ENCODE results near the gene WDR77. TPM values are rescaled to one million over a fixed set of nuclear protein-coding genes. Genes with fewer than 3 reads are reported as not detected.

Gene WDR77
- polyA plus RNA-seq, 3 donors: 26.4 to 62.2 (median 28.1) TPM

- DNase-seq: no peak
- no peak overlapping the region for H3K4me3 Mint-ChIP-seq
- no peaks in the 10 kb centered on the region for H3K4me1 ChIP-seq (ENCODE audit: control insufficient read depth in 1 of 2, insufficient read depth in 2 of 2, low read length in 2 of 2)
- peaks cover 65 to 68% of the 10 kb centered on the region in 2 donors for H3K36me3 Mint-ChIP-seq
- H3K9me3 ChIP-seq (replicated peaks in 1 of 2; ENCODE audit: control insufficient read depth in 1 of 2, insufficient read depth in 1 of 2, low read length in 2 of 2): no peaks in the 10 kb centered on the region
- no peak for TF ChIP-seq CTCF (IDR thresholded peaks at IDR 0.05)
- H4K20me1 ChIP-seq (ENCODE audit: insufficient read depth, low read length): peaks cover 7% of the 10 kb centered on the region
- peaks cover 2% of the 10 kb centered on the region for H3K4me1 Mint-ChIP-seq
- peaks cover 48 to 64% of the 10 kb centered on the region in 2 donors for H3K36me3 ChIP-seq (replicated peaks in 1 of 2; ENCODE audit: control insufficient read depth in 1 of 2, insufficient read depth in 2 of 2, low read length in 2 of 2)
- no peaks in the 10 kb centered on the region for H3K9me3 Mint-ChIP-seq
- H3K4me3 ChIP-seq (replicated peaks in 1 of 3; ENCODE audit: low read depth in 2 of 3, low read length in 3 of 3): no peak overlapping the region
- no peak overlapping the region for H3K4me2 ChIP-seq (replicated peaks; ENCODE audit: extremely low read depth, low read length, poor library complexity, severe bottlenecking)
- WGBS (ENCODE audit: insufficient coverage): no CpG with 5 or more reads among the region's 4 CpGs
- peak overlapping the region in 1 of 2 donors; percentile 23 for H3K27ac ChIP-seq (ENCODE audit: low read depth in 1 of 2, low read length in 2 of 2)
- H3K27ac Mint-ChIP-seq: peak overlapping the region in 1 of 7 donors; percentile 30
- H2AFZ ChIP-seq (ENCODE audit: insufficient read depth, low read depth, low read length, poor library complexity, severe bottlenecking): no peak overlapping the region
- intact Hi-C loops (cut with micrococcal nuclease): no loop called here
- H3K27me3 ChIP-seq (ENCODE audit: control insufficient read depth in 2 of 2, insufficient read depth in 2 of 2, low read length in 2 of 2): no peaks in the 10 kb centered on the region
- no peaks in the 10 kb centered on the region for H3K79me2 ChIP-seq (ENCODE audit: insufficient read depth, low read length)
- no peak overlapping the region for H3K9ac ChIP-seq (ENCODE audit: insufficient read depth, low read length, poor library complexity, severe bottlenecking)
- peaks cover 0 to 1% (median 0%) of the 10 kb centered on the region in 3 donors for H3K27me3 Mint-ChIP-seq (ENCODE audit: low read depth in 3 of 3)
Measured at GRCh38 chr1:111462370-111463028, 13.4 kb upstream of the WDR77 start.

GRCh38 chr1:111461765-111462164, 12.7 kb upstream of the WDR77 start:
- no peak for DNase-seq
- Mint-ChIP-seq H3K27ac (peak overlapping the region in 1 of 7 donors; percentile 50), H3K36me3 (peaks cover 67 to 70% of the 10 kb centered on the region in 2 donors), H3K4me3 (no peak overlapping the region), H3K4me1 (peaks cover 2% of the 10 kb centered on the region), H3K9me3 (no peaks in the 10 kb centered on the region), H3K27me3 (ENCODE audit: low read depth in 3 of 3) (peaks cover 0 to 1% (median 0%) of the 10 kb centered on the region in 3 donors)
- Histone ChIP-seq H3K27ac (ENCODE audit: low read depth in 1 of 2, low read length in 2 of 2) (no peak overlapping the region), H3K4me3 (replicated peaks in 1 of 3; ENCODE audit: low read depth in 2 of 3, low read length in 3 of 3) (no peak overlapping the region), H2AFZ (ENCODE audit: insufficient read depth, low read depth, low read length, poor library complexity, severe bottlenecking) (no peak overlapping the region), H3K9ac (ENCODE audit: insufficient read depth, low read length, poor library complexity, severe bottlenecking) (no peak overlapping the region), H3K79me2 (ENCODE audit: insufficient read depth, low read length) (no peaks in the 10 kb centered on the region), H3K4me1 (ENCODE audit: control insufficient read depth in 1 of 2, insufficient read depth in 2 of 2, low read length in 2 of 2) (no peaks in the 10 kb centered on the region), H3K4me2 (replicated peaks; ENCODE audit: extremely low read depth, low read length, poor library complexity, severe bottlenecking) (no peak overlapping the region), H4K20me1 (ENCODE audit: insufficient read depth, low read length) (peaks cover 7% of the 10 kb centered on the region), H3K36me3 (replicated peaks in 1 of 2; ENCODE audit: control insufficient read depth in 1 of 2, insufficient read depth in 2 of 2, low read length in 2 of 2) (peaks cover 55 to 66% of the 10 kb centered on the region in 2 donors), H3K9me3 (replicated peaks in 1 of 2; ENCODE audit: control insufficient read depth in 1 of 2, insufficient read depth in 1 of 2, low read length in 2 of 2) (no peaks in the 10 kb centered on the region), H3K27me3 (ENCODE audit: control insufficient read depth in 2 of 2, insufficient read depth in 2 of 2, low read length in 2 of 2) (no peaks in the 10 kb centered on the region)
- no peak for TF ChIP-seq CTCF (IDR thresholded peaks at IDR 0.05)
- WGBS (ENCODE audit: insufficient coverage): no CpG with 5 or more reads among the region's 6 CpGs
- intact Hi-C loops (cut with micrococcal nuclease): no loop called here
